DMS114 treated with DMSO at 0.1 percent for 48 hours (cell line): Measurements from ENCODE around the gene N4BP2L1.

Experiments used
- DNase-seq: peaks from one replicate; lab custom pipeline; 2025; ENCODE audit not compliant: unreplicated experiment; lab: John Stamatoyannopoulos, UW

The N4BP2L1 gene

DNA sequence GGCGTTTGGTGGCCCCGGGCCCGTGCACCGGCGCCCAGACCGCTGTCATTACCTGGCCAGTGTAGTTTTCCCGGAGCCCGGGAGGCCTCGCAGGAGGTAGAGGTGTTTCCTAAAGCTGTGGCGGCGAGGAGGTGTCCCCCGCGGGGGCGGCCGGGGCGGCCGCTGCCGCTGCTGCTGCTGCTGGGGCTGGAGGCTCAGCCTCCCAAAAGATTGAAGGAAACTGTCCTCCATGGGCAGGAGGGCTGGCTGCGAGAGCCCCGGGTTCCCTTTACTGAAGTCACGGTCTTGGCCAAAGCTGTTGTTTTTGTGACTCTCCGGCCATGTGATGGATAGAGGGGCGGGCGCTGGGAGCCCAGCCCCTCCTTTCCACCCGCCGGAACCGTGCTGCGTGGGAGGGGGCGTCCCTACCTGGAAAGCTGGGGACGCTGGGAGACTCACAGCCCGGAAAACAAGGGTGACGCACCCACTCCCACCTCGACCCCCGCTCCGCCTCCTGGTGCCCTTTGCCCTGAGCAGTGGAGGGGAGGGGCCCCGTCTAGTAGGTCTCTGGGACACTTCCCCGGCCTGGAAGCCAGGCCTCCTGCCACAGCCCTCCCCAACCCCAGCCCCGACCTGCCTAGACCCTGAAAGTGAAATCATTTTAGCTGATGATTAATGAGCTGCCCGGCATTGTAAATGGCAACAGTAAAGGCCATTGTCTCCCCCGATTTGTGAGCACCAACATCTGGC lies at the start of gene N4BP2L1:
Gene N4BP2L1 (minus strand): TSS at position 279 of the 729 bp plus-strand sequence. CDS start 48 bp downstream, at position 231.
- DNase-seq, result no peak

DNA sequence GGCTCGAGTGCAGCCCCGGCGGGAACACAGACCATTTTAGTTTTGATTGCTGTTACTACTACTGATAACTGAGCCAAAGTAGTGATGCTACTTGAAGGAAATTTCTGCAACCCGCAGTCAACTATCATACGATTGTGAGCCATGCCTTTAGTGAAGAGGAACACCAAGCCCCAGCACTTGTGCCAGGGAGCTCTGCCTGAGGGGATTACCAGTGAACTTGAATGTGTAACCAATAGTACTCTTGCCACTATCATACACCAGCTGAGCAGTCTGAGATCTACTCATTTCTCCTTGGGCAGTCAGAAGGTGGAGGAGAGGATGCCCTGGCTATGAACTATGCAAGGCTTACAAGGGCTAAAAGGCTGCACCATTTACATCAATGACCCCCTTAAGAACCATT lies 49.0 kb upstream of the N4BP2L1 start:
- DNase-seq, result no peak

DNA sequence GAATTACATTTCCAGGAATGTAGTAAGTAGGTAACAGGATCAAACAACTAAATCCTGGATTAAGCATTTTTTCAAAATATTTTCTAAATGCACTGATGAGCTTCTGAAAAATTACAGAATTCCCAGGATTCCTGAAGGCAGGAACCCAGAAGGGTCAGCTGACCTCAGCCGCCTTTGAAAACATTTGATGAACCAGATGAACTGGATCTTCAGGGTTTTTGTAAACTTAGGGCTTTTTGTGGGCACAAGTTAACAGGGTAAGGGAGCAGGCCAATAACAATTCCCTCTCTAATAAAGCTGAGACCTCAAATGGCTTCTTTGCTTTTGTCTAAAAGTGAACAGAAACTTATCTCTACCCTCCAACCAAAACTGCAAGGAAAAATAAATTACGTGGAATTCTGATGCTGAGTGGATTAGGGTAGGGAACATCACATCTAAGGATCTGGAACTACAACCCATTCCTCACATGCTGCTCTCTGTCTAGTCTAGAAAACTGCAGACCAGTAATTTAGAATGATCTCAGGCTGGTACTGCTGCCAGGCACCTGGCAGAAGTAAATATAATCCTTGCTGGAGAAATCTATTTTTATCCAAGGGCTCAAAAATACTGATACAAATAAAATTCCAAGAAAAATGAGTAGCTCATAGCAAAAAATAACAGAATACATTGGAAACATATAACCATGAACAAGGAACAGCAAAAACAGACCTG lies 48.2 kb upstream of the N4BP2L1 start:
- DNase-seq, result no peak

DNA sequence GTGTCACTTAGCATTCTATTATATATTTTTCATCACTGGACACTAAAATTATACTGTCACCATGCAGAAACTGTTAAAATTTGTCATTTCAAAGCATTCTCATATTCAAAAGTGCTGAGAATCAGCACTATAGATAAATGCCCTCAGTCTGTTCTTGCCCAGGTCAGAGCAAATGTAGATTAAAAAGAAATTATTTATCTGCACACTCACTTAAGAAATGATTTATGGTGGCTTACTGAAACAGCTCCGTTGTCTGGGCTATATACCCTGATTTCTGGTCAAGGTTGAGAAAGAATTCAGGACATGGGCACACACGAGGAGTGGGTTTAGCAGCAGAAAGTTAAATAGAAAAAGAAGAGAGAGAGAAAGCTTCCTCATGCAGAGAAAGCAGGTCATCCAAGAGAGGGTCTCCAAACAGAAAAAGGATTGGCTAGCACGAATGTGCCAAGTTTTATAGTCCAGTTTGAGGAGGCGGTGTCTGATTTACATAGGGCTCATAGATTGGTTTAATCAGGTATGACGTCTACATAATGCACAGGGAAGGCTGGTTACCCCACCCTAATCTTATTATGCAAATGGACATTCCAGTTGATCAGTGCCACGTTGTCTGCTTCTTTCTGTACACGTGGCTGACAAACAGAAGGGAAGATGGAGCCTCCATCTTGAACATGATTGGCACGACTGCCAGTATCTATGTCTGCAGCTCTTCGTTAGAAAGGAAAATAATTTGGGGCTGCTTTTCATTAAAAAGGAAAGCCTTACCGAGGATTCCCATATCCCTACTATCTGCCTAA lies 47.3 kb upstream of the N4BP2L1 start:
- no peak for DNase-seq

DNA sequence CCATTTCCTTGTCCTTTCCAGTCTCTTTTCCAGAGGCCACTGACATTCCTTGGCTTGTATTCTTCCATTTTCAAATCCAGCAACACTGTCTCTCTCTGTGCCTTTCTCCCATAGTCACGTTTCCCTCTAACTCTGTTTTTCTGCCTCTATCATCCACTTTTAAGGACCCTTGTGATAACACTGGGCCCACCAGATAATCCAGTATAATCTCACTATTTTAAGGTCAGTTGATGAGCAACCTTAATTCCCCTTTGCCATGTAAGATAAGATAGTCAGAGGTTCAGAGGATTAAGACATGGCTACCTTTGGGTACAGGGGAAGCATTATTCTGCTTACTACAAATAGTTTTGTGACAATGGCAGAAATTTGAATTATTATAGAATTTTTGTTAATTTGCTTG lies 45.7 kb upstream of the N4BP2L1 start:
- DNase-seq, result no peak

DNA sequence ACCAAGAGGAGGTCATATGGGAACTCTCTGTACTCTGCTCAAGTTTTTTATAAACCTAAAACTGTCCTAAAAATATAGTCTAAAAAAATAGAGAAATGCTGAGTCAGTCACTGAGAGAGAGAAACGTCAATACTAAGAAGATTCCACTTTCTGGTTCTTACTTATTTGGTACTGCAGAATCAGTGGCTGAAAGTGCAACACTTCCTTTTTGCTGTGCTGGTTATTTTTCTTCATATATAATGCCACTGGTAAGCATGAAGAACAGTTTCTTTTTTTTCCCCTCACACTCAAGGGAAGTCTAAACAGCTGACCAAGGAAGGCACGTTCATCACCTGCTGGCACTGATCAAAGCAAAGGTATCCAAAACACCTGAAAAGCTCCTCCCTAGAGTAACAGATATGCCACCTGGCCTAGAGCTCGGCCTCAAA lies 44.3 kb upstream of the N4BP2L1 start:
- no peak for DNase-seq

DNA sequence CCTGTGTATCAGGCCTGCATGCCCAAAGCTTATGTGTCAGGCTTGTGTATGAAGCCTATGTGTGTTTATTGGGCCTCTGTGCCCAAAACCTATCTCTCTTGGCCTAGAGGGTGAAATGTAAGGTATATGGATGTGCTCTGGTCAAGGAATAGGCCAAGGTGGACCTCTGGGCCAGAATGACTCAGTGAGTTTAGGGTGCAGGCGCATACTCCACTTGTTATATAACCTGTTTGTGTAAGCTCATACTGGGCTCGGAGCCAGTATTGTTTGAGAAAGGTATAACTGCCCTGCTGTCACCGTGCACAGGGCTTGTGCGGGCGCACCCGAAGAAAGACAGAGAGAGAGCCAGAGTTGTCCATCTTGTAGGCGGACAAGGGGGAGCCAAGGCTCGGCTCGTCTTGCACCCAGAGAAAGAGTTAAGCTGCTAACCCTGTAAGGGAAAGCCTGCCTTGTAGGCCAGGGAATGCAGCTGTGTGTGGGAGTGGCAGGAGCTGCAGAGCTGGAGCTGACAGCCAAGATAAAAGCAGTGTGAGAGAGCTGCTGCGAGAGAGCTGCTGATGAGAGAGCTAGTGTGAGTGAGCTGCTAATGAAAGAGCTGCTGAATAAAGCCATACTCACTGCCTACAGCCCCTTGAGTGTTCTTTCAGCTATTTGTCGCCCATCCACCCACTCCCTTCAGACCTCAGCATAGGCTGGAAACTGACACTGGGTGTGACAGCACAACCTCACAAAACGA lies 43.4 kb upstream of the N4BP2L1 start:
- DNase-seq, result no peak

DNA sequence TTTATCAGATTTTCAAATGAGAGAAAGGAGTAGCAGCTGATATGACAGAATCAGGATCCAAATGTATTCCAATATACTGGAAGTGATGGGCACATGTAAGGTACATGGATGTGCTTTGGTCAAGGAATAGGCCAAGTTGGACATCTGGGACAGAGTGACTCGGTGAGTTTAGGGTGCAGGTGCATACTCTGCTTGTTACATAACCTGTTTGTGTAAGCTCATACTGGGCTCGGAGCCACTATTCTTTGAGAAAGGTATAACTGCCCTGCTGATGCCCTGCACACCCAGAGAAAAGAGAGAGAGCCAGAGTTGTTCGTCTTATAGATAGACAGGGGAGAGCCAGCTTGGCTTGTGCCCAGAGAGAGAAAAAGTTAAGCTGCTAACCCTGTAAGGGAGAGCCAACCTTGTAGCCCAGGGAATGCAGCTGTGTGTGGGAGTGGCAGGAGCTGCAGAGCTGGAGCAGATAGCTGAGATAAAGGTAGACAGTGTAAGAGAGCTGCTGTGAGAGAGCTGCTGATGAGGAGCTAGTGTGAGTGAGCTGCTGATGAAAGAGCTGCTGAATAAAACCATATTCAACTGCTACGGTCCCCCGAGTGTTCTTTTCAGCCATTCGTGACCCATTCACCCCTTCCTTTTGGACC lies 40.7 kb upstream of the N4BP2L1 start:
- DNase-seq, result no peak

DNA sequence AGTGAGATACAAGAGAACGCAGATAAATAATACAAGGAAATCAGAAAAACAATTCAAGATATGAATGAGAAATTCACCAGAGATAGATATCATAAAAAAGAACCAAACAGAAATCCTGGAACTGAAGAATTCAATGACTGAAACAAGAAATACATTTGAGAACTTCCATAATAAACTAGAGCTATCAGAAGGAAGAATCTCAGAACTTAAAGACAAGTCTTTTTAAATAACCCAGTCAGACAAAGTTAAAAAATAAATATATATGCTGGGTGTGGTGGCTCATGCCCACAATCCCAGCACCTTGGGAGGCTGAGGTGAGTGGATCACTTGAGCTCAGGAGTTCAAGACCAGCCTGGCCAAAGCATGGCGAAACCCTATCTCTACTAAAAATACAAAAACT lies 28.7 kb upstream of the N4BP2L1 start:
- no peak for DNase-seq

DNA sequence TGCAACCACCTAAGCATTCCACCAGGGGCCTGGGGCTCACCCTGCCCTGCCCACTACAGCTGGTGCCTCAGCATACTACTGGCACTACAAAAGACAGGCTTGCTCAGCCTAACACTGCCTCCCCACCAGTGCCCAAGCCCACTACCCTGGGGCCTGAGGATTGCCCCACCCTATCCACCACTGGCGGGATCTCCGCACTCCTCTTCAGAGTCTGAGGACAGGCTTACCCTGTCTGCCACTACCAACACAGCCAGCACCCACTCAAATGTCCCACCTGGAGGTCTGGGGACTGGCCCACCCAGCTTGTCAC lies 27.6 kb upstream of the N4BP2L1 start:
- DNase-seq, result no peak

DNA sequence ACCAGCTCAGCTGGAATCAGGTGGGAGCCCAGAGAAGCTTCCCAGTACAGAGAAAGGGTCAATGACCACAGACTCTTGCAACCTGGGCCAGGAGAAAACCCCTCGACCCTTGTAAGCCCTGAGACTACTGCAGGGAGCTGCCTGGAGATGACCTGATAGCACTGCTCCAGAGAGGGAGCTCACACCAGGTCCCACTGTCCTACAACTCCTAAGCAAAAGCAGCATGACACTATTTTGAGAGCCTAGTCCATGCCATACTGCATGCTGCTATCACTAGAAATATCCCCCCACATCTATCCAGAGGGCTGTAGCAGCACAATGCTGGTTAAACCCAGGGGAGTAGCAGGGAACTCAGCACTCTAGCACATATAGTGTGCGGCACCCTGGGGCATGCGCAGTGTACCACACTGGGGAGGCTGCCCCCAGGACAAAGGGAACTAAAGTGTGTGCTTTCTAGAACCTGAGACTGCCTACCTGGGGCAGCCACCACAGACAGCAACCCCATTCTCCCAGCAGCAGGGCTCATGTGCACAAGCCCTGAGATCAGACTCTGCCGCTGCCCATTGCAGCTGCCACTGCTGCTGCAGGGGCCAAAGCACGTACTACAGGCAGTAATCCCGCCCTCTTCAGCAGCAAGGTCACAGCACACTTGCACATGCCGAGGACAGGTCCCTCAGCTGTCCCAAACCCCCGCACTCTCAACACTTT lies 27.1 kb upstream of the N4BP2L1 start:
- DNase-seq, result no peak

DNA sequence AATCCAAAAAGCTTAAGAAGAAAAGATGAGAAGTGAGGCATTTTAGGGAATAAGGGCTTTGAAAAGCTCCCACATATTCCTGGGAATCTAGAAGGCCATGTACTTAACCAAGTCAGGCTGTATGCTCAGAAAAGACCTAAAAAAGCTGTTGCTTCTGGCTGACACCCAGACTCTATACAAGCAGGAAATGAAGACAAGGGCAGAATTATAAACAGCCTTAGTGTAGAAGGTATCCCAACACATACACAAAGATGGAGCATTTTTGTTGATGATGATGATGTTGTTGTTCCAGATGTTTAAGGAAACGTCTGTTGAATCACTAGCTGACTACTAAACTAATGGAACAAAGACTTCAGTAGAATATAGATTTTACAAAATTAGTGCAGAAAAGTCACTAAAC lies 26.1 kb upstream of the N4BP2L1 start:
- DNase-seq, result no peak

DNA sequence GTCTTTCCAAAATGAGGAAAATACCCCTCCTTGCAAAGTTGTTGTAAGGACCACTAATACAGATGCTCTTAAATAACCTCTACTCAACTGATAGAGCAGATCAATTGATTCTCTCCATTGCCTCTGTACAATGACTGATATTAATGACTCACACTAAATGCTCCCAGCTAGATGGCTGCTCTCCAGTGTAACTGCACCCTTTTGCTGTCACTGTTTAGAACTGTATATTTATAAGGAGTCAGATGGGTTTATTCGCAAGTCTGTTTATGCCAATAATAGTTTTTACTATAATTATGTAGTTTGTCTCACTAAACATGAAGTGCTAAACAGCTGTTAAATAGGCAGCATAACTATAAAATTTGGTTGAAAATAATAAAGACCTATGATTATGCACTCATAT lies 21.0 kb upstream of the N4BP2L1 start:
- DNase-seq, result no peak

DNA sequence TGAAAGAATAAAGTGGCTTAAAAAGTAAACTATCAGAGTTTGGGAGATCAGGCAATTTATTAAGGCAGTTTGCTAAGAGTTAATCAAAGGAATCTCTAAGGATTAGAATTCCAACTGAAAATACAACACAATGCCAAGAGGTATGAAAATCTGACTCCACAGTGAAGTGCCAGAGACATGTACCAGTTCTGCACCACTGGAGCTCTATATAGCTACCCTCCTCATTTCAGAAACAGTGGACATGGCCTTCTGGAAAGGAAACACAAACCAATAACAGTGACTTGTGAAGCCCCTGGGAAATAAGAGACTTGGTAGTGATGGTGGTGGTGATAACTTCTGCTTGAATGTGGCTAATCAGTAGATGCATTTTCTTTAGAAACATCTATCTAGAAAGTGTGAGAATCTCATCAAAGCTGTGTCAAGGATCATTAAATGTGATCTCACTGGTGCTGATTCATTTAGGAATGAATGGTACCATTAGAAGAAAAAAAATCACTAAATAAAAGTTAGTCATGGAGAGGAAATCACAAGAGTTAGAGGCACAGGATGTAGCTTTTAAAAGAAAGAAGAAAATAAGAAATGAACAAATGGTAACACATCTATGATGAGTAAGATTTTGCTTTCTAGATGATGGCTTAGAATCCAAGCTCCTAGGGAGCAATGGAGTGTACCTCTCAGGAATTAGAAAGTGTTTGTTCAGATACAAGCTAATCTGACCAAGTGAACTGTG lies 20.1 kb upstream of the N4BP2L1 start:
- DNase-seq, result no peak

DNA sequence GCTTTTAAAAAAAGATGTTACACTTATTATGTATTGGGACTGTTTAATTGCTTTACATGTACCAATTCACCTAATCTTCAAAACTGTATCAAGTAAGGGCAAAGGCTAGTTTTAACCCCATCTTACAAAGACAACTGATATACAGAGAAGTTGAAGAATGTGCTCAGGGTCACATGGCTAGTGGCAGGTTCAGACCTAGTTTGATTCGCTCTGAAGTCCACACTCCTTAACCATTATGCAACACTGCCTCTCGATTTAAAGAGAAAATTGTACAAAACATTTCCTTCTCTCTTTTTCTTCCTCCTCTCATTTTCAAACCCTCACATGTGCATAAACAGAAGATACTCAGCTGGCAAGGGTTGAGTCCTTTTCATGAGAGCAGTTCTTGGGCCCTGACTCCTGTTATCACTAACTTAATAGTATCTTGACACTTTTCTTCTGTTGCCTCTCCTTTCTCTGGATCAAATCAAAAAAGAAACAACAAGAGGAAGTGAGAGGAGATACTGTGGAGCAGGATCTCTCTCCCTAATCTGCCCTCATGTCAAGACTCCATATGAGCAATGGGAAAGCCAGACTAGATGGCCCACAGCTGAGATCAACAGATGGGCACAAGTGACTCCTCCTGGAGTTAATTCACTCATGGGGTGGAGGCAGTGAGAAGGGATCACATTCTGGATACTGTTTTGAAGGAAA lies 19.0 kb upstream of the N4BP2L1 start:
- no peak for DNase-seq

DNA sequence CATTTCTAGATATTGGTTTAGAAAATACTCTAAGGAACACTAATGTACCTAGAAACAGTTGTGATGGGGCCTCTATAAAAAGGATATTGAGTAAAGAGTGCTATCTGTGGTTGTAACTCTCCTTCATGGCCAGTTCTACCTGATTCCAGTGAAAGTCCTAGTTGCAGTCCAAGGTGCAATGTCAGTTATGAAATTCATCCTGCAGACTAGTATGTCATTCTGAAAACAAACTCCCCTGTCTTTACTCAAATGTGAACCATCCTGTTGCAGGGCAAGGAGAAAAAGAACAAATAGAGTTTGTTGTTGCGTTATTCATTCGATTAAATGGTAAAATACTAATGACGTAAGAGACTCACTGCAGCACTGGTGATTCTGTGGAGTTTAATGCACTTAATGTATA lies 18.3 kb upstream of the N4BP2L1 start:
- no peak for DNase-seq

DNA sequence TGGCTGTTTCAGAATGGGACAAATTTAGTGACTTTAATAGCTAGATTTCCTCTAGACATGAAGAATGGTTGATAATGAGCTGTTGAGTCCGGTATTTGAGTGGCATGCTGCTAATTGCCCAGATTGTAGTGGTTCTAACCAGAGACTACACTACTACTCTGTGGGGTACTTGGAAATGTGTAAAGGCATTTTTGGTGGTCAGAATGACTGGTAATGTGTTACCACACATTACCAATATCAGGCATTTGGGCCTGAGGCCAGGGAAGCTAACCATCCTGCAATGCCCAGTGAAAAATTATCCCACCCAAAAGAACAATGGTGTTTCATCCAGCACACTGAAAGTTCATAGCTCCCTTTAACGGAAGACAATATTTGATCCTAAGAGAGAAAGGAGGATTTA lies 17.5 kb upstream of the N4BP2L1 start:
- DNase-seq, result no peak

DNA sequence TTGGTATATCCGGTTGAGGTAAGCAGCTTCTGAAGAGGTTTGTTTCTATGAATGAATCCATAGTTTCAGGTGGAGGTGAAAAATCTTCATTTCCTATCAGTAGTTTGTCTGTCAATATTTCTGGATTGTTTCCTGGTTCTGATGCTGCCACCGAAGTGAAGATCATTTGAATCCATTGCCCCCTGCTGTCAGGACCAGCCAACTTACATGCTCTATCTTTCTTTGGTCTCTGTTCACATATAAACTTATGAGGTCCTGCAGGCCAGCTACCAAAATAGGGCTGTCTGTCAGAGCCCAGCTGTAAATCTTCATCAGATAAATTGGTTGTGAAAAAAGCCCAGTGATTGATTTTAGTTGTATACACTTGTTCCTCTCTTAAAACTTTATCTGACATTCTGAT lies 15.2 kb upstream of the N4BP2L1 start:
- DNase-seq, result no peak

DNA sequence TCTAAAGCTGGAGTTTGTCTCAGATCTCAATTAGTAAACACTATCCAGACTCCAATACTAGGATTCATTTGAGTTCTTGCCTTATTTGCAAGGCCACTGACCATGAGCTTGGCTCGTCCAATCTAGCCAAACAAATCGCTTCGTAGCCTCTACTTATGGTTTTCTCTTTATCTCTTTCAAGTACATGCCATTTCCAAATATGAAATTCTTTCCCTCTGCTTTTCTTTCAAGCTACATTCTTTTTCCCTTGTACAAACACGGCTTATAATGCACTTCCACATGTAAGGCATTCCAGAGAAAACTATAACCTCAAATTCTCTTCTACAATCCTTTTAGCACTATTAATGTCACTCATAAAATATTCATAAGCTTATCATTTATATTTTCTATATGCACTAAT lies 10.9 kb upstream of the N4BP2L1 start:
- DNase-seq, result no peak
